Mammary epithelial cell (primary cell): ENCODE data around the gene GTF3C6.

Source experiments
- CTCF ChIP-seq, 2 donors: IDR thresholded peaks in 1 of 2; conservative IDR thresholded peaks in 1 of 2; 2 replicates each; pipeline ENCODE4 v1.5.1; 2011 to 2012; ENCODE audit warnings: inconsistent platforms in 2 of 2, low read length in 2 of 2, mild to moderate bottlenecking in 2 of 2, control low read depth in 1 of 2, low read depth in 1 of 2; ENCODE audit not compliant: insufficient read depth in 1 of 2; ENCODE audit errors: extremely low read depth in 1 of 2
- EZH2 ChIP-seq: IDR thresholded peaks from 2 replicates; pipeline ENCODE4 v1.6.1; 2012; ENCODE audit warnings: low read length, inconsistent platforms, borderline replicate concordance

GRCh38 chr6:110980227-110980626, 21.7 kb downstream of the GTF3C6 start:
- TF ChIP-seq EZH2 (no peak), CTCF (conservative IDR thresholded peaks at IDR 0.05 in 1 of 2, IDR thresholded peaks at IDR 0.05 in 1 of 2; ENCODE audit: extremely low read depth in 1 of 2, insufficient read depth in 1 of 2, low read depth in 1 of 2, low read length in 2 of 2) (no peak)
